ENCODE results near the gene PIK3CA. TPM values are rescaled to one million over a fixed set of nuclear protein-coding genes. Genes with fewer than 3 reads are reported as not detected.

PIK3CA gene
- total and polyA plus RNA-seq, 2 experiments from 2014 or later = 5.1 to 13.4 TPM

- H3K9me2 ChIP-seq (ENCODE audit: insufficient read depth) = no peaks in the 10 kb centered on the region
- H3K27me3 ChIP-seq (ENCODE audit: insufficient read depth) = no peaks in the 10 kb centered on the region
- peaks cover 12% of the 10 kb centered on the region; the same call in 1 of the 2 replicates for H3K4me1 ChIP-seq (ENCODE audit: insufficient read depth)
- no peaks in the 10 kb centered on the region for H3K27me3 Mint-ChIP-seq (ENCODE audit: insufficient read depth, low read depth, poor library complexity)
- H3K4me2 ChIP-seq = no peak overlapping the region
- TF ChIP-seq STAT1 (IDR thresholded peaks at IDR 0.05; ENCODE audit: unreplicated experiment) (no peak), ZNF331 (CRISPR knock-in tag; IDR thresholded peaks at IDR 0.05; ENCODE audit: low read depth) (no peak), ZNF114 (CRISPR knock-in tag; IDR thresholded peaks at IDR 0.05) (no peak), EZH2phosphoT487 (IDR thresholded peaks at IDR 0.05; ENCODE audit: unreplicated experiment) (no peak), CTCF (conservative IDR thresholded peaks at IDR 0.05; ENCODE audit: low read depth in 2 of 2) (no peak), CREB1 (CRISPR knock-in tag; IDR thresholded peaks at IDR 0.05; ENCODE audit: low read depth) (no peak), ETS1 (IDR thresholded peaks at IDR 0.05) (no peak), EZH2 (IDR thresholded peaks at IDR 0.05; ENCODE audit: low read depth, unreplicated experiment) (no peak), REST (IDR thresholded peaks at IDR 0.05; ENCODE audit: unreplicated experiment) (no peak), NANOG (IDR thresholded peaks at IDR 0.05; ENCODE audit: borderline replicate concordance) (no peak), JUNB (IDR thresholded peaks at IDR 0.05; ENCODE audit: unreplicated experiment) (no peak), POLR2AphosphoS5 (IDR thresholded peaks at IDR 0.05; ENCODE audit: low read depth) (no peak)
- TF ChIP-seq, protein P1, sequence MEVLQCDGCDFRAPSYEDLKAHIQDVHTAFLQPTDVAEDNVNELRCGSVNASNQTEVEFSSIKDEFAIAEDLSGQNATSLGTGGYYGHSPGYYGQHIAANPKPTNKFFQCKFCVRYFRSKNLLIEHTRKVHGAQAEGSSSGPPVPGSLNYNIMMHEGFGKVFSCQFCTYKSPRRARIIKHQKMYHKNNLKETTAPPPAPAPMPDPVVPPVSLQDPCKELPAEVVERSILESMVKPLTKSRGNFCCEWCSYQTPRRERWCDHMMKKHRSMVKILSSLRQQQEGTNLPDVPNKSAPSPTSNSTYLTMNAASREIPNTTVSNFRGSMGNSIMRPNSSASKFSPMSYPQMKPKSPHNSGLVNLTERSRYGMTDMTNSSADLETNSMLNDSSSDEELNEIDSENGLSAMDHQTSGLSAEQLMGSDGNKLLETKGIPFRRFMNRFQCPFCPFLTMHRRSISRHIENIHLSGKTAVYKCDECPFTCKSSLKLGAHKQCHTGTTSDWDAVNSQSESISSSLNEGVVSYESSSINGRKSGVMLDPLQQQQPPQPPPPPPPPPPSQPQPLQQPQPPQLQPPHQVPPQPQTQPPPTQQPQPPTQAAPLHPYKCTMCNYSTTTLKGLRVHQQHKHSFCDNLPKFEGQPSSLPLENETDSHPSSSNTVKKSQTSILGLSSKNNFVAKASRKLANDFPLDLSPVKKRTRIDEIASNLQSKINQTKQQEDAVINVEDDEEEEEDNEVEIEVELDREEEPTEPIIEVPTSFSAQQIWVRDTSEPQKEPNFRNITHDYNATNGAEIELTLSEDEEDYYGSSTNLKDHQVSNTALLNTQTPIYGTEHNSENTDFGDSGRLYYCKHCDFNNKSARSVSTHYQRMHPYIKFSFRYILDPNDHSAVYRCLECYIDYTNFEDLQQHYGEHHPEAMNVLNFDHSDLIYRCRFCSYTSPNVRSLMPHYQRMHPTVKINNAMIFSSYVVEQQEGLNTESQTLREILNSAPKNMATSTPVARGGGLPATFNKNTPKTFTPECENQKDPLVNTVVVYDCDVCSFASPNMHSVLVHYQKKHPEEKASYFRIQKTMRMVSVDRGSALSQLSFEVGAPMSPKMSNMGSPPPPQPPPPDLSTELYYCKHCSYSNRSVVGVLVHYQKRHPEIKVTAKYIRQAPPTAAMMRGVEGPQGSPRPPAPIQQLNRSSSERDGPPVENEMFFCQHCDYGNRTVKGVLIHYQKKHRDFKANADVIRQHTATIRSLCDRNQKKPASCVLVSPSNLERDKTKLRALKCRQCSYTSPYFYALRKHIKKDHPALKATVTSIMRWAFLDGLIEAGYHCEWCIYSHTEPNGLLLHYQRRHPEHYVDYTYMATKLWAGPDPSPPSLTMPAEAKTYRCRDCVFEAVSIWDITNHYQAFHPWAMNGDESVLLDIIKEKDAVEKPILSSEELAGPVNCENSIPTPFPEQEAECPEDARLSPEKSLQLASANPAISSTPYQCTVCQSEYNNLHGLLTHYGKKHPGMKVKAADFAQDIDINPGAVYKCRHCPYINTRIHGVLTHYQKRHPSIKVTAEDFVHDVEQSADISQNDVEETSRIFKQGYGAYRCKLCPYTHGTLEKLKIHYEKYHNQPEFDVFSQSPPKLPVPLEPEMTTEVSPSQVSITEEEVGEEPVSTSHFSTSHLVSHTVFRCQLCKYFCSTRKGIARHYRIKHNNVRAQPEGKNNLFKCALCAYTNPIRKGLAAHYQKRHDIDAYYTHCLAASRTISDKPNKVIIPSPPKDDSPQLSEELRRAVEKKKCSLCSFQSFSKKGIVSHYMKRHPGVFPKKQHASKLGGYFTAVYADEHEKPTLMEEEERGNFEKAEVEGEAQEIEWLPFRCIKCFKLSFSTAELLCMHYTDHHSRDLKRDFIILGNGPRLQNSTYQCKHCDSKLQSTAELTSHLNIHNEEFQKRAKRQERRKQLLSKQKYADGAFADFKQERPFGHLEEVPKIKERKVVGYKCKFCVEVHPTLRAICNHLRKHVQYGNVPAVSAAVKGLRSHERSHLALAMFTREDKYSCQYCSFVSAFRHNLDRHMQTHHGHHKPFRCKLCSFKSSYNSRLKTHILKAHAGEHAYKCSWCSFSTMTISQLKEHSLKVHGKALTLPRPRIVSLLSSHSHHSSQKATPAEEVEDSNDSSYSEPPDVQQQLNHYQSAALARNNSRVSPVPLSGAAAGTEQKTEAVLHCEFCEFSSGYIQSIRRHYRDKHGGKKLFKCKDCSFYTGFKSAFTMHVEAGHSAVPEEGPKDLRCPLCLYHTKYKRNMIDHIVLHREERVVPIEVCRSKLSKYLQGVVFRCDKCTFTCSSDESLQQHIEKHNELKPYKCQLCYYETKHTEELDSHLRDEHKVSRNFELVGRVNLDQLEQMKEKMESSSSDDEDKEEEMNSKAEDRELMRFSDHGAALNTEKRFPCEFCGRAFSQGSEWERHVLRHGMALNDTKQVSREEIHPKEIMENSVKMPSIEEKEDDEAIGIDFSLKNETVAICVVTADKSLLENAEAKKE (CRISPR knock-in tag; IDR thresholded peaks at IDR 0.05) = no peak
- H3K36me3 ChIP-seq (ENCODE audit: insufficient read depth) = 0 out of 2 replicates have a peak, but pooled peaks cover 4% of the 10 kb centered on the region
- H3K27ac Mint-ChIP-seq = no peak overlapping the region
- ATAC-seq (no peak), DNase-seq (ENCODE audit: low spot score) (no peak)
- no peak overlapping the region for H3K27ac ChIP-seq (ENCODE audit: low read depth)
- peaks cover 24% of the 10 kb centered on the region for H3K79me2 ChIP-seq (replicated peaks; ENCODE audit: insufficient read depth)
- H3K9me3 Mint-ChIP-seq = no peaks in the 10 kb centered on the region
- H3K4me1 Mint-ChIP-seq = peaks cover 10% of the 10 kb centered on the region
- no peak overlapping the region for H3K4me3 Mint-ChIP-seq
- H4K20me1 ChIP-seq (replicated peaks; ENCODE audit: insufficient read depth) = no peaks in the 10 kb centered on the region
- no peak overlapping the region for H2AFZ ChIP-seq
- H3F3A ChIP-seq (replicated peaks; ENCODE audit: low read depth) = no peaks in the 10 kb centered on the region
- H3K36me3 Mint-ChIP-seq (ENCODE audit: low read depth) = peaks cover 20% of the 10 kb centered on the region; the same call in 2 of the 3 replicates
- H3K4me3 ChIP-seq = no peak overlapping the region
Observed at GRCh38 chr3:179200790-179201189, 52.6 kb downstream of the PIK3CA start.
